GM18868 (cell line): Measurements from ENCODE around the gene GPR155.

Experiments
- ATAC-seq: cut with Tn5 transposase; IDR thresholded peaks from one replicate; pipeline ENCODE4 v1.9.1; 2021; ENCODE audit warnings: mild to moderate bottlenecking, moderate library complexity; ENCODE audit not compliant: unreplicated experiment

GPR155 gene

GRCh38 chr2:174383796-174384195 lies 103.0 kb downstream of the GPR155 start:
- ATAC-seq, result no peak
